HEK293 (cell line): ENCODE data around the gene ERGIC1.

Source experiments
- CTCF ChIP-seq: fragments of 450-650 bp; formaldehyde crosslinking; IDR thresholded peaks from 2 replicates; pipeline ENCODE4 v1.5.1; 2016; ENCODE audit warnings: missing biosample characterization, missing genetic modification characterization
- HOXA7 ChIP-seq: sonication (generic); formaldehyde crosslinking; IDR thresholded peaks from 2 replicates; pipeline ENCODE4 v1.8.1; 2022; ENCODE audit warnings: missing genetic modification reagents, borderline replicate concordance
- ZBTB48 ChIP-seq: fragments of 450-650 bp; formaldehyde crosslinking; IDR thresholded peaks from 2 replicates; pipeline ENCODE4 v1.5.1; 2016; ENCODE audit warnings: missing biosample characterization, missing genetic modification characterization
- ZNF394 ChIP-seq: fragments of 450-650 bp; formaldehyde crosslinking; IDR thresholded peaks from 2 replicates; pipeline ENCODE4 v1.5.1; 2016; ENCODE audit warnings: missing biosample characterization, missing genetic modification characterization, mild to moderate bottlenecking, moderate library complexity, borderline replicate concordance
- ZNF544 ChIP-seq: fragments of 450-650 bp; formaldehyde crosslinking; IDR thresholded peaks from 2 replicates; pipeline ENCODE4 v1.5.0; 2017; ENCODE audit warnings: missing biosample characterization, missing genetic modification characterization
- TF ChIP-seq, protein P1 (sequence below): fragments of 450-650 bp; formaldehyde crosslinking; IDR thresholded peaks from 2 replicates; pipeline ENCODE4 v1.5.1; 2016; ENCODE audit warnings: missing biosample characterization, missing genetic modification characterization, low read depth

DNA sequence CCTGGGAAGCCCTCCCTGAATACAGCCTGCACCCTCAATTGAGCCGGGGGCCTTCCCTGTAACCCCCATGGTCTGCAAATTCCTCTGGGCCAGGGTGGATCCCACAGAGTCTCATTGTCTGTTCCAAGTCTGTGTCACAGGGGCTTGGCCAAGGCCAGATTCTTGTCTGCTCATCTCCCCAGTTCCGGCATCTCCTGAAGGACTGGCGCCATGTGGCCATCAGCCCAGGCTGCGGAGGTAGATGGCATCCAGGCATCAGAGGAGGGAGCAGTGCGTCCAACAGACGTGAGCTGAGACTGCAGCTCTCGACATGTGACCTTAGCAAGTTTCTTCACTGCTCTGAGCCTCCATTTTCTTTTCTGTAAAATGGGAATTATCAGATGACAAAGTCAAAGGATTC, 87.9 kb downstream of the ERGIC1 start:
- no peak for TF ChIP-seq CTCF (tag by site-specific recombination)
- TF ChIP-seq, protein P1, sequence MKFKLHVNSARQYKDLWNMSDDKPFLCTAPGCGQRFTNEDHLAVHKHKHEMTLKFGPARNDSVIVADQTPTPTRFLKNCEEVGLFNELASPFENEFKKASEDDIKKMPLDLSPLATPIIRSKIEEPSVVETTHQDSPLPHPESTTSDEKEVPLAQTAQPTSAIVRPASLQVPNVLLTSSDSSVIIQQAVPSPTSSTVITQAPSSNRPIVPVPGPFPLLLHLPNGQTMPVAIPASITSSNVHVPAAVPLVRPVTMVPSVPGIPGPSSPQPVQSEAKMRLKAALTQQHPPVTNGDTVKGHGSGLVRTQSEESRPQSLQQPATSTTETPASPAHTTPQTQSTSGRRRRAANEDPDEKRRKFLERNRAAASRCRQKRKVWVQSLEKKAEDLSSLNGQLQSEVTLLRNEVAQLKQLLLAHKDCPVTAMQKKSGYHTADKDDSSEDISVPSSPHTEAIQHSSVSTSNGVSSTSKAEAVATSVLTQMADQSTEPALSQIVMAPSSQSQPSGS (tag by site-specific recombination): no peak
- no peak for TF ChIP-seq ZNF544
- no peak for TF ChIP-seq HOXA7 (CRISPR knock-in tag)
- no peak for TF ChIP-seq ZBTB48
- TF ChIP-seq ZNF394: no peak
